Retinal pigment epithelial cell (primary cell): ENCODE data around the gene TPD52L1.
A peak's percentile ranks its signal among the peaks of the same experiment; 100 is the strongest.
"Not testable (repeated sequence)": the region's sequence is repeated elsewhere in the genome, so short reads cannot be mapped to it uniquely, and the experiment has no call there.

Experiments
- DNase-seq: peaks from one replicate; pipeline ENCODE4 v3.0.0-alpha.2; 2010; ENCODE audit warnings: low read depth
- H3K4me3 ChIP-seq: 2 replicates; pipeline ENCODE4 v1.5.1; 2011; ENCODE audit warnings: mild to moderate bottlenecking, low read length, control low read depth, moderate library complexity
- TF ChIP-seq, protein P1 (sequence below): conservative IDR thresholded peaks from 2 replicates; pipeline ENCODE4 v1.5.1; 2011; ENCODE audit warnings: low read depth, low read length, control low read depth, inconsistent platforms

The TPD52L1 gene

DNA sequence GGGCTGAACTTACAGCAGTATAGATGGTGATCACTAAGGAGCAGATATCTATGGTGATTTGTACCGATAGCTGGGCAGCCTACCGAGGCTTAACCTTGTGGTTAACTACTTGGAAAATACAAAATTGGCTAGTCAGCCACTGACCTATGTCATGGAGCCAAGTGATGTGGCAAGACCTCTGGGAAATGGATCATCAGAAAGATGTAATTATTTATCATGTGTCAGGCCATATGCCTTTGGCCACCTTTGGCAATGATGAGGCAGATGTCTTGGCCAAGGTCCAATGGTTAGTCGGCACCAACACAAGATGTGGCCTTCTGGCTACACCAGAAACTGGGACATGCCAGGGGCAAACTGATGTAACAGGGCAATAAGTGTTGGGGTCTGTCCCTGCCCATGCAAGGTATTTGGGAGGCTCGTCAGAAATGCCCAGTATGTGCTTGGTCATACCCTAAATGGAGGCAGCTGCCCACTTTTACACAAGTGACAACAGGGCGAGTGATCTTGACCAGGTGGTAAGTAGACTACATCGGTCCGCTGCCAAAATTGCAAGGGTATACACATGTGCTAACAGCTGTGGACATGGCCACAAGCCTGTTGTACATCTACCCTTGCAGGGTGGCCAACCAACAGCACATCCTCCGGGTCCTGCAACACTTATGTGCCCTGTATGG lies 118.0 kb downstream of the TPD52L1 start:
- TF ChIP-seq, protein P1, sequence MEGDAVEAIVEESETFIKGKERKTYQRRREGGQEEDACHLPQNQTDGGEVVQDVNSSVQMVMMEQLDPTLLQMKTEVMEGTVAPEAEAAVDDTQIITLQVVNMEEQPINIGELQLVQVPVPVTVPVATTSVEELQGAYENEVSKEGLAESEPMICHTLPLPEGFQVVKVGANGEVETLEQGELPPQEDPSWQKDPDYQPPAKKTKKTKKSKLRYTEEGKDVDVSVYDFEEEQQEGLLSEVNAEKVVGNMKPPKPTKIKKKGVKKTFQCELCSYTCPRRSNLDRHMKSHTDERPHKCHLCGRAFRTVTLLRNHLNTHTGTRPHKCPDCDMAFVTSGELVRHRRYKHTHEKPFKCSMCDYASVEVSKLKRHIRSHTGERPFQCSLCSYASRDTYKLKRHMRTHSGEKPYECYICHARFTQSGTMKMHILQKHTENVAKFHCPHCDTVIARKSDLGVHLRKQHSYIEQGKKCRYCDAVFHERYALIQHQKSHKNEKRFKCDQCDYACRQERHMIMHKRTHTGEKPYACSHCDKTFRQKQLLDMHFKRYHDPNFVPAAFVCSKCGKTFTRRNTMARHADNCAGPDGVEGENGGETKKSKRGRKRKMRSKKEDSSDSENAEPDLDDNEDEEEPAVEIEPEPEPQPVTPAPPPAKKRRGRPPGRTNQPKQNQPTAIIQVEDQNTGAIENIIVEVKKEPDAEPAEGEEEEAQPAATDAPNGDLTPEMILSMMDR = no peak
- no peak for DNase-seq
- H3K4me3 ChIP-seq = no peak overlapping the region

DNA sequence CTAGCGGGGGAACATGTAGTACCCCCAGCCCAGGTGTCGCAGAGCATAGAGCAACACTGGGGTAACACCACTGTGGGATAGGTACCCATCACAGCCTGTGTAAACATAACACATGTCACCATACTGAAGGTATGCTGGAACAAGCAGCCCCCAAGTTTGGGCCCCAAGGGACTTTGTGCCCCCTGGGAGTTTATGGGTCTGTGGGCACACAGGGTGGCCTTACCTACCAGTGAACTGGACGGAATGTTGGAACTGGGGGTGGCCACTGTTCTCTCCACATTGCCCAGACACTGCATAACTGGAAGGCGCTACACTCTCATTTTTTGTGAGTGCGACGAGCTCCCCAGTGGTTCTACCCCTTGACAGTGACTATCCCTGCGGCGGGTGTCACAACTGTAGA lies 119.7 kb downstream of the TPD52L1 start:
- no peak for DNase-seq
- TF ChIP-seq, protein P1 = no peak
- no peak overlapping the region for H3K4me3 ChIP-seq

DNA sequence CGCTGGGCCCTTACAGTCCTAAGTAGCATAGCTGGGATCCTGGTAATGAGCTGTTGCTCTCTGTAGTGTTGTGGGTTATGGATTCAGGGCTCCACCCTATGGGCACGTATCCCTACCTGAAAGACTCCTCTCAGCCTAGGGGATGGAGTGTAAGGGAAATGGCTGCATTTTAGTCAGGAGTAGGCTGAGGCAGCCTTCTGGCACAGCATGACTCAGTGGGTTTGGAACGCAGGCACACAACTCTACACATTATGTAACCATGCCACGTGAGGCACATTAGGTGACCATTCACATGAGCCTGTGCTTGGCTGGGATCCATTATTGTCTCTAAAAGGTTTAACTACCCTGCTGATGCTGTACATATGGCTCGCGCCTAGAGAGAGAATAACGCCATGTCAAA lies 120.4 kb downstream of the TPD52L1 start:
- no peak overlapping the region for H3K4me3 ChIP-seq
- TF ChIP-seq, protein P1 = no peak
- peak; percentile 98 for DNase-seq

DNA sequence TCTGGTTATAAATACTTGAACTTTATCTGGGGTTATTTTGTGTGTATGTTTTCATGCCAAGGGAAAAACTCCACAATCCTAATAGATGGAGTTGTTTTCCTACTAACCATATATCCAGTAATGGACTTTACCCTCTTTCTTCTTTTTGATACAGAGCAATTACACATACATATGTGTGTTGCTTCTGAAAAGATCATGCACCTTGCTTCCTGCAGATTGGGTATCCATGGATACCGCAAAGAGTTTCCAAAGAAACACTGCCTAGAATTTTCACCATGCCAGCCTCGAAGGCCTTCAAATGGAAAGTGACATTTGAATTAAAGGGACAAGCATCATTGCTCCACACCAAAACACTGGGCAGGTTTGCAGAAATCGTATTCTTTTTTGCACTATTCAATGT lies 121.4 kb downstream of the TPD52L1 start:
- TF ChIP-seq, protein P1 = no peak
- no peak for DNase-seq
- H3K4me3 ChIP-seq = no peak overlapping the region

DNA sequence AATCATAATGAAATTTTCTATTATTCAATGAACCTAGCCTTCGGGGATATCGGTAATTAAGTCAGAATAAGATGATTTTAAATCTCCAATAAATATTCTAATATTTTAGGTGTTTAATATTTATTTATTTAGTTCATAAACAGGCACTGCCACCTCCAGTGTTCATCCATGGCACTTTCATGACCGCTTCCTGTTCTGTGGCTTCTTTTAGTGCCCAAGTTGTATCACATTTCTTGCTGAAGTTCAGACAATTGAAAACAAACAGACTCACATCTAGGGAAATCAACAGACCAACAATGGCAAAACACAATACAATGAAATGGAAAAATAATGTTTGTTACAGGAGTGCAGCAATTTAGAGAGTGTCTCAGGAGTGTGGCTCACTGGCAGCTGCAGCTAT lies 122.2 kb downstream of the TPD52L1 start:
- H3K4me3 ChIP-seq = no peak overlapping the region
- DNase-seq = no peak
- TF ChIP-seq, protein P1 = no peak

DNA sequence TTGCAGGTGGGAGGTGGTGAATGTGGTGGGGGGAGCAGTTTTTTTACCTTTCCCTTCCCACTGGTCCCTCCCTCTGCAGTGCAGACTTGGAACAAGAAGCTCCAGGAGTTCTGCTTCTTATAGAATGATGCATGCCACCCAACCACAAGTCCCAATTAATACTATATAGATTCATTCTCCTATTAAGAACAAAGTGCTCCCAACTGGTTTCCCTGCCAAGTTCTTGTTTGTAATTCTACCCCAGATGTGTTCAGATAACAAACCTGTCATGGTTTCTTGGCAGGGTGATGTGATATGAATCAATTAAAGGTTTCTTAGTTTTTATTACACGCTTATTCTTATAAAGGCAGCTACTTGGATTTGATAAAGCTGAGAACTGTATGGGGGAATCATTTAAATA lies 124.3 kb downstream of the TPD52L1 start:
- no peak for DNase-seq
- H3K4me3 ChIP-seq = no peak overlapping the region
- TF ChIP-seq, protein P1 = no peak

DNA sequence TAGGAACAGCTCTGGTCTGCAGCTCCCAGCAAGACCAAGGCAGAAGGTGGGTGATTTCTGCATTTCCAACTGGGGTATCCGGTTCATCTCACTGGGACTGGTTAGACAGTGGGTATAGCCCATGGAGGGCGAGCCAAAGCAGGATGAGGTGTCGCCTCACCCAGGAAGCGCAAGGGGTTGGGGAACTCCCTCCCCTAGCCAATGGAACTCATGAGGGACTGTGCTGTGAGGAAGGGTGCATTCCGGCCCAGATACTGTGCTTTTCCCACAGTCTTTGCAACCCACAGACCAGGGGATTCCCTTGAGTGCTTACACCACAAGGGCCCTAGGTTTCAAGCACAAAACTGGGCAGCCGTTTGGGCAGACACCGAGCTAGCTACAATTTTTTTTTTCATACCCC lies 126.4 kb downstream of the TPD52L1 start:
- no peak overlapping the region for H3K4me3 ChIP-seq
- TF ChIP-seq, protein P1 = no peak
- DNase-seq = no peak

DNA sequence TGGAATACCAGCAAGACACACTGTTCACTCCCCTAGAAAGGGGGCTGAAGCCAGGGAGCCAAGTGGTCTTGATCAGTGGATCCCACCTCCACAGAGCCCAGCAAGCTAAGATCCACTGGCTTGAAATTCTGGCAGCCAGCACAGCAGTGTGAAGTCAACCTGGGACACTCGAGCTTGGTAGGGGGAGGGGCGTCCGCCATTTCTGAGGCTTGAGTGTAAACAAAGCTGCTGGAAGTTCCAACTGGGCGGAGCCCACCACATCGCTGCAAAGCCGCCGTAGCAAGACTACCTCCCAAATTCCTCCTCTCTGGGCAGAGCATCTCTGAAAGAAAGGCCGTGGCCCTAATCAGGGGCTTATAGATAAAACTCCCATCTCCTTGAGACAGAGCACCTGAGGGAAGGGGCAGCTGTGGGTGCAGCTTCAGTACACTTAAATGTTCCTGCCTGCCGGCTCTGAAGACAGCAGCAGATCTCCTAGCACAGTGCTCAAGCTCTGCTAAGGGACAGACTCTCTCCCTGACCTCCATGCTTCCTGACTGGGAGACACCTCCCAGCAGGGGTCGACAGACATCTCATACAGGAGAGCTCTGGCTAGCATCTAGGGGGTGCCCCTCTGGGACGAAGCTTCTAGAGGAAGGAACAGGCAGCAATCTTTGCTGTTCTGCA lies 126.9 kb downstream of the TPD52L1 start:
- DNase-seq, H3K4me3 ChIP-seq: not testable (repeated sequence)

DNA sequence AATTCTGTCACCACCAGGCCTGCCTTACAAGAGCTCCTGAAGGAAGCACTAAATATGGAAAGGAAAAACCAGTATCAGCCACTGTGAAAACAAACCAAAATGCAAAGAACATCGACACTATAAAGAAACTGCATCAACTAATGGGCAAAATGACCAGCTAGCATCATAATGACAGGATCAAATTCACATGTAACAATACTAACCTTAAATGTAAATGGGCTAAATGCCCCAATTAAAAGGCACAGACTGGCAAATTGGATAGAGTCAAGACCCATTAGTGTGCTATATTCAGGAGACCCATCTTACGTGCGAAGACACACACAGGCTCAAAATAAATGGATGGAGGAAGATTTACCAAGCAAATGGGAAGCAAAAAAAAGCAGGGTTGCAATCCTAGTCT lies 128.9 kb downstream of the TPD52L1 start:
- H3K4me3 ChIP-seq, DNase-seq: not testable (repeated sequence)
